WTC11 (cell line): ENCODE results near the gene MEX3D.

Source experiments
- IRF1 ChIP-seq: sonication (generic); formaldehyde crosslinking; IDR thresholded peaks from 2 replicates; pipeline ENCODE4 v1.8.0; 2023; ENCODE audit warnings: missing genetic modification reagents
- ZBTB21 ChIP-seq: sonication (generic); formaldehyde crosslinking; IDR thresholded peaks from 2 replicates; pipeline ENCODE4 v1.8.1; 2023; ENCODE audit warnings: mild to moderate bottlenecking, missing genetic modification reagents, borderline replicate concordance
- ZNF138 ChIP-seq: sonication (generic); formaldehyde crosslinking; conservative IDR thresholded peaks from 2 replicates; pipeline ENCODE4 v1.8.1; 2022; ENCODE audit warnings: mild to moderate bottlenecking, moderate library complexity, missing genetic modification reagents
- TF ChIP-seq, protein P1 (sequence below): fragments of 200-600 bp; IDR thresholded peaks from 2 replicates; pipeline ENCODE4 v1.8.0; 2022; ENCODE audit warnings: antibody characterized with exemption
- TF ChIP-seq, protein P2 (sequence below): sonication (generic); formaldehyde crosslinking; IDR thresholded peaks from 2 replicates; pipeline ENCODE4 v1.8.1; 2022; ENCODE audit warnings: mild to moderate bottlenecking, missing genetic modification reagents, moderate library complexity, borderline replicate concordance
- TF ChIP-seq, protein P3 (sequence below): sonication (generic); formaldehyde crosslinking; IDR thresholded peaks from 2 replicates; pipeline ENCODE4 v1.8.1; 2023; ENCODE audit warnings: mild to moderate bottlenecking, missing genetic modification reagents

DNA sequence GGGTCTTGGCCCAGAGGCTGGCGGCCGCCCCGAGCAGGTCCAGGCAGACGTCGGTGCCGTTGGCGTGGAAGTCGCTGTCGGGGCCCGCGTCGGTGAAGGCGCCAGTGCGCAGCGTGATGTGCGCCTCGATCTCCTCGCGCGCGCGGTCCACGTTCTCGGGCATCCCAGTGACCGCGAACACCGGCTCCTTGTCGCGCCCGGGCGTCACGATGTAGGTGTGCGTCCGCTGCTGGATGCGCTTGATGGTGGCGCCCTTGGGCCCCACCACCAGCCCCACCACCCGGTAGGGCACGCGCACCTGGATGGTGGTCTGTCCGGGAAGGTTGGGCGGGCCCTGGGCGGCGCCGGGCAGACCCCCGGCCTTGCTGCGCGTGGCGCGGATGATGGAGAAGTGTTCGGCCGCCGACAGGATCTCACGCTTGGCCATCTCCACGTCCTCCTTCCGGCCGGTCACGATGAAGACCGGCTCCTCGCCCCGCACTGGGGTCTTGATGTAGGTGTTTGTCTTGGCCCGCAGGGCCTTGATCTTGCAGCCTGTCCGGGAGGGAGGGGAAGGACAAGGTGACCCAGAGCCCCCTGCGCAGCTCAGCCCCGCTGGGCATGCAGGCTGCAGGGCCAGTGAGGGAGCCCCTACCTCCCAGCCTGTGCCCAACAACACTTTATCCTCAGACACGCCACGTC lies 11.6 kb downstream of the MEX3D start:
- TF ChIP-seq IRF1 (CRISPR knock-in tag) = no peak
- TF ChIP-seq, protein P1, sequence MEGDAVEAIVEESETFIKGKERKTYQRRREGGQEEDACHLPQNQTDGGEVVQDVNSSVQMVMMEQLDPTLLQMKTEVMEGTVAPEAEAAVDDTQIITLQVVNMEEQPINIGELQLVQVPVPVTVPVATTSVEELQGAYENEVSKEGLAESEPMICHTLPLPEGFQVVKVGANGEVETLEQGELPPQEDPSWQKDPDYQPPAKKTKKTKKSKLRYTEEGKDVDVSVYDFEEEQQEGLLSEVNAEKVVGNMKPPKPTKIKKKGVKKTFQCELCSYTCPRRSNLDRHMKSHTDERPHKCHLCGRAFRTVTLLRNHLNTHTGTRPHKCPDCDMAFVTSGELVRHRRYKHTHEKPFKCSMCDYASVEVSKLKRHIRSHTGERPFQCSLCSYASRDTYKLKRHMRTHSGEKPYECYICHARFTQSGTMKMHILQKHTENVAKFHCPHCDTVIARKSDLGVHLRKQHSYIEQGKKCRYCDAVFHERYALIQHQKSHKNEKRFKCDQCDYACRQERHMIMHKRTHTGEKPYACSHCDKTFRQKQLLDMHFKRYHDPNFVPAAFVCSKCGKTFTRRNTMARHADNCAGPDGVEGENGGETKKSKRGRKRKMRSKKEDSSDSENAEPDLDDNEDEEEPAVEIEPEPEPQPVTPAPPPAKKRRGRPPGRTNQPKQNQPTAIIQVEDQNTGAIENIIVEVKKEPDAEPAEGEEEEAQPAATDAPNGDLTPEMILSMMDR = no peak
- TF ChIP-seq, protein P2, sequence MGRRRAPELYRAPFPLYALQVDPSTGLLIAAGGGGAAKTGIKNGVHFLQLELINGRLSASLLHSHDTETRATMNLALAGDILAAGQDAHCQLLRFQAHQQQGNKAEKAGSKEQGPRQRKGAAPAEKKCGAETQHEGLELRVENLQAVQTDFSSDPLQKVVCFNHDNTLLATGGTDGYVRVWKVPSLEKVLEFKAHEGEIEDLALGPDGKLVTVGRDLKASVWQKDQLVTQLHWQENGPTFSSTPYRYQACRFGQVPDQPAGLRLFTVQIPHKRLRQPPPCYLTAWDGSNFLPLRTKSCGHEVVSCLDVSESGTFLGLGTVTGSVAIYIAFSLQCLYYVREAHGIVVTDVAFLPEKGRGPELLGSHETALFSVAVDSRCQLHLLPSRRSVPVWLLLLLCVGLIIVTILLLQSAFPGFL (CRISPR knock-in tag) = no peak
- TF ChIP-seq, protein P3, sequence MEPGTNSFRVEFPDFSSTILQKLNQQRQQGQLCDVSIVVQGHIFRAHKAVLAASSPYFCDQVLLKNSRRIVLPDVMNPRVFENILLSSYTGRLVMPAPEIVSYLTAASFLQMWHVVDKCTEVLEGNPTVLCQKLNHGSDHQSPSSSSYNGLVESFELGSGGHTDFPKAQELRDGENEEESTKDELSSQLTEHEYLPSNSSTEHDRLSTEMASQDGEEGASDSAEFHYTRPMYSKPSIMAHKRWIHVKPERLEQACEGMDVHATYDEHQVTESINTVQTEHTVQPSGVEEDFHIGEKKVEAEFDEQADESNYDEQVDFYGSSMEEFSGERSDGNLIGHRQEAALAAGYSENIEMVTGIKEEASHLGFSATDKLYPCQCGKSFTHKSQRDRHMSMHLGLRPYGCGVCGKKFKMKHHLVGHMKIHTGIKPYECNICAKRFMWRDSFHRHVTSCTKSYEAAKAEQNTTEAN = no peak
- TF ChIP-seq ZNF138 (CRISPR knock-in tag) = no peak
- TF ChIP-seq ZBTB21 (CRISPR knock-in tag) = no peak
